KMS-11 (cell line): ENCODE data around the gene RRAS2.

Experiments
- H2AFZ ChIP-seq: fragments of 200-600 bp; sonication (generic); 2 replicates; pipeline ENCODE4 v1.6.1; 2016; ENCODE audit warnings: antibody characterized with exemption, mixed run types, low read depth
- H3K27ac ChIP-seq: fragments of 200-600 bp; sonication (generic); 2 replicates; pipeline ENCODE4 v1.6.1; 2016; ENCODE audit warnings: mild to moderate bottlenecking, mixed run types
- H3K27me3 ChIP-seq: fragments of 200-600 bp; sonication (generic); 2 replicates; pipeline ENCODE4 v1.6.1; 2017; ENCODE audit warnings: mild to moderate bottlenecking, low read depth, mixed run types, moderate library complexity; ENCODE audit not compliant: insufficient read depth
- H3K36me3 ChIP-seq: fragments of 200-600 bp; sonication (generic); 2 replicates; pipeline ENCODE4 v1.6.1; 2017; ENCODE audit warnings: mild to moderate bottlenecking, mixed run types; ENCODE audit not compliant: insufficient read depth
- H3K4me1 ChIP-seq: fragments of 200-600 bp; sonication (generic); 2 replicates; pipeline ENCODE4 v1.6.1; 2016; ENCODE audit warnings: mild to moderate bottlenecking, low read depth, mixed run types; ENCODE audit not compliant: poor library complexity, severe bottlenecking
- H3K4me2 ChIP-seq: fragments of 200-600 bp; sonication (generic); 2 replicates; pipeline ENCODE4 v1.7.0; 2016; ENCODE audit warnings: mild to moderate bottlenecking, mixed run types
- H3K4me3 ChIP-seq: fragments of 200-600 bp; sonication (generic); IDR thresholded peaks from 2 replicates; pipeline ENCODE4 v1.6.1; 2017; ENCODE audit warnings: low read depth, low read length, mixed read lengths; ENCODE audit not compliant: insufficient read depth
- H3K79me2 ChIP-seq: fragments of 200-600 bp; sonication (generic); 2 replicates; pipeline ENCODE4 v1.6.1; 2016; ENCODE audit warnings: low read depth, mixed run types; ENCODE audit not compliant: insufficient read depth
- H3K9ac ChIP-seq: fragments of 200-600 bp; sonication (generic); 2 replicates; pipeline ENCODE4 v1.6.1; 2016; ENCODE audit warnings: mild to moderate bottlenecking, mixed run types
- H4K20me1 ChIP-seq: fragments of 200-600 bp; sonication (generic); 2 replicates; pipeline ENCODE4 v1.6.1; 2016; ENCODE audit warnings: mild to moderate bottlenecking, mixed run types; ENCODE audit not compliant: insufficient read depth
- CTCF ChIP-seq: fragments of 200-600 bp; sonication (generic); conservative IDR thresholded peaks from 2 replicates; pipeline ENCODE4 v1.6.1; 2017; ENCODE audit warnings: low read depth, mild to moderate bottlenecking, antibody characterized with exemption, low read length, moderate library complexity, mixed read lengths

RRAS2 gene

GRCh38 chr11:14306481-14306880 lies 52.5 kb downstream of the RRAS2 start:
- no peak for TF ChIP-seq CTCF
- Histone ChIP-seq H3K27me3 (no peaks in the 10 kb centered on the region), H3K4me1 (peaks cover 13% of the 10 kb centered on the region), H3K27ac (no peak overlapping the region), H4K20me1 (no peaks in the 10 kb centered on the region), H2AFZ (no peak overlapping the region), H3K4me2 (no peak overlapping the region), H3K9ac (no peak overlapping the region), H3K79me2 (no peaks in the 10 kb centered on the region; the same call in 1 of the 2 replicates), H3K4me3 (no peak overlapping the region), H3K36me3 (no peaks in the 10 kb centered on the region)

- H3K36me3 ChIP-seq: no peaks in the 10 kb centered on the region
- H3K9ac ChIP-seq: no peak overlapping the region
- TF ChIP-seq CTCF: no peak
- no peaks in the 10 kb centered on the region; the same call in 1 of the 2 replicates for H3K79me2 ChIP-seq
- H3K4me2 ChIP-seq: no peak overlapping the region
- no peaks in the 10 kb centered on the region for H4K20me1 ChIP-seq
- no peak overlapping the region for H3K4me3 ChIP-seq
- H3K4me1 ChIP-seq: peaks cover 9% of the 10 kb centered on the region
- H3K27me3 ChIP-seq: no peaks in the 10 kb centered on the region
- H2AFZ ChIP-seq: no peak overlapping the region
- no peak overlapping the region for H3K27ac ChIP-seq
Measured at GRCh38 chr11:14305649-14306048, 53.3 kb downstream of the RRAS2 start.

GRCh38 chr11:14304601-14305000 lies 54.4 kb downstream of the RRAS2 start:
- no peak overlapping the region for H3K9ac ChIP-seq
- H3K36me3 ChIP-seq: no peaks in the 10 kb centered on the region
- peaks cover 9% of the 10 kb centered on the region for H3K4me1 ChIP-seq
- H2AFZ ChIP-seq: no peak overlapping the region
- no peak overlapping the region for H3K27ac ChIP-seq
- no peak for TF ChIP-seq CTCF
- no peak overlapping the region for H3K4me2 ChIP-seq
- no peak overlapping the region for H3K4me3 ChIP-seq
- H4K20me1 ChIP-seq: no peaks in the 10 kb centered on the region
- no peaks in the 10 kb centered on the region for H3K27me3 ChIP-seq
- no peaks in the 10 kb centered on the region; the same call in 1 of the 2 replicates for H3K79me2 ChIP-seq

- Histone ChIP-seq H4K20me1 (no peaks in the 10 kb centered on the region), H3K27me3 (no peaks in the 10 kb centered on the region), H3K9ac (no peak overlapping the region), H3K4me1 (no peaks in the 10 kb centered on the region), H3K4me2 (no peak overlapping the region), H3K4me3 (no peak overlapping the region), H3K36me3 (no peaks in the 10 kb centered on the region), H3K27ac (no peak overlapping the region), H3K79me2 (no peaks in the 10 kb centered on the region), H2AFZ (no peak overlapping the region)
- TF ChIP-seq CTCF: peak; percentile 66; the same call in 1 of the 2 replicates
Measured at GRCh38 chr11:14300661-14301304, 58.2 kb downstream of the RRAS2 start.
